Adipose tissue (tissue), 3 donors: ENCODE results near the gene PIEZO2. TPM values are rescaled to one million over a fixed set of nuclear protein-coding genes. Genes with fewer than 3 reads are reported as not detected.
"Not testable (repeated sequence)": the region's sequence is repeated elsewhere in the genome, so short reads cannot be mapped to it uniquely, and the experiment has no call there.

Experiments used
- H3K27ac ChIP-seq: one replicate; pipeline ENCODE4 v1.5.1; 2013; ENCODE audit warnings: low read depth, low read length
- whole genome bisulfite sequencing, 3 donors: extraction: QIAGEN DNeasy Blood & Tissue Kit; methylation state at CpG; one replicate each; pipeline ENCODE4 v1.1.7; 2013; 5-methylcytosine and 5-hydroxymethylcytosine counted together
- polyA plus RNA-seq, 3 donors: library from polyadenylated mRNA; stranded (reverse); fragments of 200-250 nt; gene quantifications; one replicate each; pipeline ENCODE4 v1.2.3, GENCODE V29; 2013
- donor health status: healthy with polysubstance abuse.
- donor health status: Bipolar disorder and iron deficiency.
- donor health status: healthy.

Gene PIEZO2
- polyA plus RNA-seq, 3 donors, result 0.72 to 1.3 (median 0.91) TPM

DNA sequence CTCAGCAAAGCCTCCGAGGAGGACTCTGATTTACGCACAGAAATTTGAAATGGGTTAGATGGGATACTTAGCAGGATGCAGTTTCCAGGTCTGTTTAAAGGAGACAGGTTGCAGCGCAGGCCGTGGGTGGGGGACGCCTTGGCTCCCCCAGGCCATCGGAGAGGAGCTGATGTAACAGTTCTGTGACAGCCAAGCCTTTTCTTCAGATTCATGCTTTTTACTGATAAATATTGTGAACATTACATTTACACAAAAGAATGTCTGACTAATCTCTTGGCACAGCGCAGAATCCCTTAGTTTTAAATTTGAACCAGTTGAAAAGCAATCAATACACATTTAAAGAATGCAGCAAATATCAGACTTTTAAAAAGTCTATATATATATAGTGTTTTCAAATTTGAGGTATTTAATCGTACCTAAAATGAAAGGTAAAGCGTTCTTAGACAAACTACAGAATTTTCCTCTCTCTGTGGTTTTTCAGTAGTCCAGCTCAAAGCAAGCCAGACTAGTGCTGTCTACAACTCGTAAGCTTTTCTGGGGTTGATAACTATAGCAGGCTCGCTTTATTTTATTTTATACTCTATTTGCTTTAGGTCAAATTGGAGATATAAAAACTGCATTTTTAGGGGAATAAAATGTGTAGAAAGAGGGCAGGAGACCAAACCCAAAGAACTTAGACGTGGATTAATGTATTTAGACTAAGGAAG, 221.9 kb downstream of the PIEZO2 start:
- H3K27ac ChIP-seq, result no peak overlapping the region
- whole genome bisulfite sequencing, 3 donors, result 50 to 60% (median 52%) methylated on average over 12 of the region's 12 CpGs

DNA sequence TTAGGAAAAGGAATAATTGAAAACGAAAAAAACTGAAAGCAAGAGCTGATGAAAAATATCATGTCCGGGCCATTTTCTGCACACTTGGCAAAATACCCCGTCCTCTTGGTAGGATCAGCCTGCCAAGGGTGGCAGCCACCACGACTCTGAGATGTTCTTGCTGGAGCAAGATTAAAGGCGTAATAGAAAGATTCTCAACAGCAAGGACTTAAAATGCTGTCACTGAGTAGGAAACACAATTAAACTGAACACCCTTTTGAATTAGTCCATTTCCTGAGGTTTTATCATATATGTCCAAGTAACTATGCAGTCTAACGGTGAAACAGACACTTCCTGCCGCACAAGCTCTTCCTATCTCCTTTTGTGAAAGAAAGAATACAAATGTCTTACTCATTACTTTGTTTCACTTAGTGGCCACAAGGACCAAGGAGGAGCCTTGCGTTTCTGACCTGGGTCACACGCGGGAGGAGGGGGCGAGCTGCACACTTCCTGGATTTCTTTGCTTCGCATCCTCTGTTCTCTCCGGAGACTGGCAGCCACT, 222.7 kb downstream of the PIEZO2 start:
- H3K27ac ChIP-seq, result no peak overlapping the region
- WGBS, 3 donors, result 17 to 54% (median 18%) methylated on average over 13 of the region's 13 CpGs

GRCh38 chr18:10924290-10924689, 225.1 kb downstream of the PIEZO2 start:
- no peak overlapping the region for H3K27ac ChIP-seq
- 79 to 91% (median 87%) methylated on average over 4 of the region's 4 CpGs for WGBS, 3 donors

DNA sequence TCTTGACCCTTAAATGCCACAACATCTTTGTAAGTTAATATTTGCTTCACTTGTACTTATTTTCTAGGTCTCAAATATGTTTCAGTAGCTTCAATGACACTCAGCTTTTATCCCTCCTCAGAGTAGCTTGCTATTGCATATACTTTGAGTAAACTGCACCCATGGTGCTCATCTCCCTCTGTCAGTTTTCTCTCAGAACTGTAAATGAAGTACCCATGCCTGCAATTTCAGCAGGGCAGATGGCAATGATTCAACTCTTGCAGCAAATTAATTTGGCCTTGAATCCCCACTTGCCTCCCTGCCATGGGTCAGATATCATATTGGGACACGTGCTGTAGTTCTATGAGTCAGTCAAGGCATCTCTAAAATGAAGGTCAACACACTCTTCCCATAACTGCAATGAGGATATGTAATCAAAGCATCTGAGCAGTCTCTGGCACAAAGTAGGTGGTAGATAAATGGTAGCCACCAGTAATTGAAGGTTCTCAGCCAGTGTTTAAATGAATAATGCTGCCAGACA, 225.8 kb downstream of the PIEZO2 start:
- WGBS, 3 donors, result 48 to 77% (median 77%) methylated on average over 1 of the region's 1 CpG
- H3K27ac ChIP-seq, result no peak overlapping the region

- no peak overlapping the region for H3K27ac ChIP-seq
- 55 to 61% (median 55%) methylated on average over 4 of the region's 4 CpGs for WGBS, 3 donors
Observed at GRCh38 chr18:10923141-10923540, 226.2 kb downstream of the PIEZO2 start.

DNA sequence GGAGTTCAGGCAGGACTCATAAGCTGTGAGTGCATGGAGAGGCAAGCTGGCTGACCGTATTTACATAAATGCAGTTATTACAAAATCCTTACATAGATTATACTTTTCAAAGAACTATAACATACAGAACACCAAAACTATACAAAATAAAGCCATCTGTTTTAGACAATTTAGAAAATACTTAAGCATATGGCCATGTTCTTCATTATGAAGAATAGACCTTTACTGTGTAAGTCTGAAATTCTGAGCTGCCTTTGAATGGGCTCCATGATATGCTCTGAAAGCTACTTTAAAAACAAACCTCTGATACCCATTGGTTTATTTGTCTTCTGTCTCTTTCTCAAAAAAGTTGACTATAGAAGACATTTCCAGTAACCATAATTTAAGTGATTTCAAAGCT, 226.7 kb downstream of the PIEZO2 start:
- WGBS, 3 donors, result 73 to 88% (median 79%) methylated on average over 1 of the region's 1 CpG
- not testable (repeated sequence) for H3K27ac ChIP-seq

DNA sequence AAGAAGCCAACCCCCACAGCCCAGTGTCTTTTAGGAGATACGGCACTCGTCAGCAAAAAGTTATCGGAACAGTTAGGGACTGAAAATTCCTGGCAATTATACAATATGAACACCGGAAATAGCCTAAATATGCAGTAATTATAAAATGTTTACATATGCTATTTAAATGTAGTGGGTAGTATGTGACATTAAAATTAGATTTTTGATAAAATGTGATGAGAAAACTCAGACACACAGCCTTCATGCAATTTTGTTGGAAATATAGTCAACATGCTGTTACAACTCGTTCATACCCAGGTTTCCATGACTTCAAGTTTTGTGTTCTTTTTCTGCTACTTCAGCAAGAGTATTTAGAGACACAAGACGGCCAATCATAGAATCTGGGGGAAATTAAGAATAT, 229.1 kb downstream of the PIEZO2 start:
- H3K27ac ChIP-seq, result not testable (repeated sequence)
- WGBS, 3 donors, result 63 to 80% (median 72%) methylated on average over 6 of the region's 6 CpGs

GRCh38 chr18:10919851-10920250, 229.5 kb downstream of the PIEZO2 start:
- WGBS, 3 donors, result 64 to 84% (median 82%) methylated on average over 2 of the region's 2 CpGs
- H3K27ac ChIP-seq, result no peak overlapping the region

GRCh38 chr18:10916865-10917264, 232.5 kb downstream of the PIEZO2 start:
- 34 to 35% (median 34%) methylated on average over 4 of the region's 4 CpGs for WGBS, 3 donors
- H3K27ac ChIP-seq, result no peak overlapping the region

DNA sequence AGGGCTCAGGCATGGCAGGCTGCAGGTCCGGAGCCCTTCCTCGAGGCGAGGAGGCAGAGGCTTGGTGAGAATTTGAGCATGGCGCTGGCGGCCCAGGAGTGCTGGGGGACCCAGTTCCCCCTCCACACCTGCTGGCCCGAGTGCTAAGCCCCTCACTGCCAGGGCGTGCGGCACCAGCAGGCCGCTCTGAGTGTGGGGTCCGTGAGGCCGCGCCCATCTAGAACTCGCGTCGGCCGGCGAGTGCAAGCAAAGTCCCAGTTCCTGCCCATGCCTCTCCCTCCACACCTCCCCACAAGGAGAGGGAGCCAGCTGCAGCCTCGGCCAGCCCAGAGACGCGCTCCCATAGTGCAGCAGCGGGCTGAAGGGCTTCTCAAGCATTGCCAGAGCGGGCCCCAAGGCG, 233.0 kb downstream of the PIEZO2 start:
- WGBS, 3 donors, result 87 to 93% (median 92%) methylated on average over 23 of the region's 23 CpGs

DNA sequence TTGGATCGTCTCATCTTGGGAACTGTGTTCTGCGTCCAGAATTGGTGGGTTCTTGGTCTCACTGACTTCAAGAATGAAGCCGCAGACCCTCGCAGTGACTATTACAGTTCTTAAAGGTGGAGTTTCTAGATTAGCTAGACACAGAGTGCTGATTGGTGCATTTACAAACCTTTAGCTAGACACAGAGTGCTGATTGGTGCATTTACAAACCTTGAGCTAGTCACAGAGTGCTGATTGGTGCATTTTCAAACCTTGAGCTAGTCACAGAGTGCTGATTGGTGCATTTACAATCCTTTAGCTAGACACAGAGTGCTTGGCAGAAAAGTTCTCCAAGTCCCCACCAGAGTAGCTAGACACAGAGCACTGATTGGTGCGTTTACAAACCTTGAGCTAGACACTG, 233.6 kb downstream of the PIEZO2 start:
- not testable (repeated sequence) for H3K27ac ChIP-seq
- 85 to 96% (median 95%) methylated on average over 5 of the region's 5 CpGs for WGBS, 3 donors

More for the DNA sequence above, 233.0 kb downstream of the PIEZO2 start:
- H3K27ac ChIP-seq, result no peak overlapping the region

DNA sequence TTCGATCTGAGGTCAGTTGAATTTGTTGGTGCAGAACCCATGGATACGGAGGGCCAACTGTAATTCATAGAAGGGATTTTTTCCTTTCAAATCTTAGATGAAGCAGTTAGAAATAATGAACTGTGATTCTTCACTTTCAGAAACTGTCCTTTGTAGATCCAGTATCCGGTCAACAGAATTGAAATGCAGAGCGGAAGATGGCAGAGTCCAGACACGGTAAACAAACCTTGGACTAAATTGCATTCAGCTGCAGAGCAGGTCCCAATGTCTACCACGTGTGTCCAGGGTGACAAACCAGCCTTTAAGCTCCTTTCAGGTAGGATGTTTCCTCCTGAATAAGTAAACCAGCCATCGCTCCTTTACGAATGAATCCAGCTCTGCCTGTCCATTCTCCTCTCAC, 234.8 kb downstream of the PIEZO2 start:
- not testable (repeated sequence) for H3K27ac ChIP-seq
- 60 to 94% (median 91%) methylated on average over 6 of the region's 8 CpGs for WGBS, 3 donors

DNA sequence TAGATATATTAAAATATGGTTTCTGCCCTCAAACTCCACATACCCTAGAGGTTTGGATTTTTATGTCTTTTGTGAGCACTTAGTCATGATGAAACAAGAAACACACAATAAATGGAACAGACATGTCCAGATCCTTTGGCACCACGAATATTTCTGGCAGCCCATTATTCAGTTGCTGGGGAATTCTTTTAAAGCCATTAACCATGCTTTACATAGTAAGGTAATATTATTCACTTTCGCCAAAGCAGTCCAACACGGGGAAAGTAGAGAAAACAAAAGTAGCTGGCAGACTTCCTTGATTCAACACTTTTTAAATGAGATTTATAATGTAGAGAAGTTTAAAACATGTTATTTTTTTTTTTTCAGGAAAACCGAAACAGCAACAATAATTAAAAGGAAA, 235.4 kb downstream of the PIEZO2 start:
- no peak overlapping the region for H3K27ac ChIP-seq
- 61 to 67% (median 66%) methylated on average over 4 of the region's 4 CpGs for WGBS, 3 donors

DNA sequence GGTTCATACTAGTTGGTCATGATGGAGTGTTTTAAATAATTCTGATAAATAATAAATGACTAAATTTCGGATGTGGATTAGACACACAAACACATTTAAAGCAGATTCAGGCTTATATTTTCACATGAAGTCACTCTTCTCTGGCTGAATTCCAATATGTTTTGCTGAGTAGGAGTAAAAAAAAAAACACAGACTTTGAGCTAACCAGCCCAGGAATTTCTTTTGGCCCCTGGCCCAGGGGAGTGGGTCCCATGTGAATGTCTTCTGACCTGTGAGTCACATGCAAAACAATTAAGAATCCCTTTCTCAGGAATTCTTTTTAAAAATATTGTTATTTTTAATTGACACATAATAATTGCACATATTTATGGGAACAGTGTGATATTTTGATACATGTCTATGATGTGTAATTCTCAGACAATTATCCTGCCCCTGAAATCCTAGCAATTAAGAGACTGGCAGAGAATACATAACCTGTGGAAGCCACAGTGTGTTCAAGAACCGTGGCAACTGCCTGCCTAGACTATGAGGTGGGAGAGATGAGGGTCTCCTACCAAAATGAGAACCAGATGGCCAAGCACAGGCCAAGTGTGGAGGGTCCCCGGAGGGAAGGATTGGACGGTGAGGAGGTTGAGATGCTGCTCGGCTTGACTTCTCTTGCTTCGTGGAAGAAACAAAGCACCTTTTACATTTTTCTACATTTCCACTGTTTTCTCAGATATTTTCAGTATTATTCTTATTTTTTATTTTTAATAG, 236.4 kb downstream of the PIEZO2 start:
- H3K27ac ChIP-seq, result no peak overlapping the region
- 55 to 67% (median 59%) methylated on average over 6 of the region's 6 CpGs for WGBS, 3 donors

GRCh38 chr18:10909724-10910123, 239.6 kb downstream of the PIEZO2 start:
- 82 to 94% (median 87%) methylated on average over 4 of the region's 4 CpGs for WGBS, 3 donors
- H3K27ac ChIP-seq, result no peak overlapping the region

- no peak overlapping the region for H3K27ac ChIP-seq
- 81 to 89% (median 85%) methylated on average over 5 of the region's 5 CpGs for WGBS, 3 donors
Observed at GRCh38 chr18:10908760-10909159, 240.6 kb downstream of the PIEZO2 start.

DNA sequence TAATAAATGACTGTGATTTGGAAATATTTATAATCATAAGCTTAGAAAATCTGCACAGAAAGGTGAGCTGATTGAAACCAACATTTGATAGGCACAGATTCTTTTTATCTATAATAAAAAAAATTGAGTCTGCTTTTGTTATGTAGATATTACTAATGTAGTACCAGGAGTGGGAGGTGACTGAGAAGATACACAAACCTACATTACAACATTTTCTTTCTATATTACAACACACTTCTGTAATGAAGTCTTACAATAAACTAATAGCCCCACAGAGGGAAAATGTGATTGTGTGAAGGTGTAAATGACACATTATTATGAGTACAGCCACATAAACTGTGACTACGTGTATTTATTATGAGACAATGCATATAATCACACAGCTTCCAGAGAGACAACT, 241.6 kb downstream of the PIEZO2 start:
- no peak overlapping the region for H3K27ac ChIP-seq
- 70 to 88% (median 75%) methylated on average over 1 of the region's 1 CpG for WGBS, 3 donors

GRCh38 chr18:10901329-10901728, 248.0 kb downstream of the PIEZO2 start:
- no peak overlapping the region for H3K27ac ChIP-seq
- 83 to 88% (median 85%) methylated on average over 2 of the region's 2 CpGs for WGBS, 3 donors

DNA sequence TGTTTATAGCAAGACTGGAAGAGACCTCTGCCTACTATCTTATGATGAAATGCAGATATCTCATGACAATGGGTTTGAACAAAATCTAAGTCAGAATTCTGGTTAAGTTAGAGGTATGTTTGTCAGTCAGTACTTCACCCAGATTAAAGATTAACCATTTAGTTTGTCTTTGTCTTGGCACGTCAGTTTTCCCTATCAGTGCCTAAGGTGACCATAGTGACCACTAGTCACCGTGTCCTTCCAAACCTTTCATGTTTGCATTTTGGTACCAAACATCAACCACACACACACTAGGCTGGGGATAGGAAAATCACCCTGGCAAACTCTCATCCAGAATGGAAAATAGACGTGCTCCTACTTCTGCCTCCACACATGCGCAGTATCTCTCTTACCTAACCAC, 248.9 kb downstream of the PIEZO2 start:
- H3K27ac ChIP-seq, result no peak overlapping the region
- 43 to 82% (median 81%) methylated on average over 4 of the region's 4 CpGs for WGBS, 3 donors
